Measurements from ENCODE around the gene TRIL.

TRIL gene

DNA sequence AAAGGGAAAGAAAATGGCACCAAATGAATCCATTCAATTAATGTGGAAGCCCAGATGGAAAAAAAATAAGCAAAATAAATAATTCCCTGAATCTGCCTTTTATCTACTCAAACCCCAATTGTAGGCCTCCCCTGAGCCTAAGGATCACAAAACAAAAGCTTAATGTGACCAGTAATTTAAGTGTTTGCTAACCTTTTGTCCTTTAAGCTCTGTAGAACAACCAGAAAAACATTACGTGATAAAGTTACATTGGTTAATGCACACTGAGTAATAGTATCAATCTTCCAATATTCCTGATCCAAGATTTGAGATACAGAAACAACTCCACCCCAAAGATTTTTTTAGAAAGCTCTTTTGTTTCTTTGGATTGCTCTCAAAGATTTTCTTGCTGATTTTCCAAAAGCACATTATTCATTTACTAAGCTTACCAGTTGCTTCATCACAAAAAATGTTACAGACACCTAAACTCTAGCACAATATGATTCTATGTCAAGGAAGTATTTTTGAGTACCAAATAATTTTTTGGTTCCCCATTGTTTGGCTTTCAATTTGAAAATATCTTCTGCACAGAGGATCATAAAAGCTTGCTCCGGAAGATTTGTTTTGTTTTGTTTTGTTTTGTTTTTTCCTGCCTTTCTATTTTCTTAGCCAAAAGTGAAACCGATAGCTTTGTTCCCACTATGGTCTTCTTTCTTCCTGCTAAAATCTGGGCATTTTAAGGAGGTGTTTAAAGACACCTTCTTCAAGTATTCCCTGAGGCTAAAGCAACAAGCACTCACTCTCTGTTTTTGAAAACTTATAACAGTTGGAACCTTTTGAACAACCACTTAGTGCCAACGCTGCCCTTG, 54.2 kb downstream of the TRIL start:
- Histone ChIP-seq H3K27ac (no peak overlapping the region), H3K36me3 (ENCODE audit: insufficient read depth) (no peaks in the 10 kb centered on the region), H3K4me2 (no peak overlapping the region), H3K4me1 (ENCODE audit: low read depth, poor library complexity, severe bottlenecking) (no peaks in the 10 kb centered on the region), H4K20me1 (ENCODE audit: insufficient read depth) (no peaks in the 10 kb centered on the region; the same call in 1 of the 2 replicates), H3K27me3 (ENCODE audit: insufficient read depth, low read depth) (no peaks in the 10 kb centered on the region), H3K4me3 (IDR thresholded peaks at IDR 0.05; ENCODE audit: insufficient read depth, low read depth, low read length) (no peak overlapping the region), H3K79me2 (ENCODE audit: insufficient read depth, low read depth) (no peaks in the 10 kb centered on the region), H2AFZ (ENCODE audit: low read depth) (no peak overlapping the region), H3K9ac (no peak overlapping the region)
- TF ChIP-seq, protein P1, sequence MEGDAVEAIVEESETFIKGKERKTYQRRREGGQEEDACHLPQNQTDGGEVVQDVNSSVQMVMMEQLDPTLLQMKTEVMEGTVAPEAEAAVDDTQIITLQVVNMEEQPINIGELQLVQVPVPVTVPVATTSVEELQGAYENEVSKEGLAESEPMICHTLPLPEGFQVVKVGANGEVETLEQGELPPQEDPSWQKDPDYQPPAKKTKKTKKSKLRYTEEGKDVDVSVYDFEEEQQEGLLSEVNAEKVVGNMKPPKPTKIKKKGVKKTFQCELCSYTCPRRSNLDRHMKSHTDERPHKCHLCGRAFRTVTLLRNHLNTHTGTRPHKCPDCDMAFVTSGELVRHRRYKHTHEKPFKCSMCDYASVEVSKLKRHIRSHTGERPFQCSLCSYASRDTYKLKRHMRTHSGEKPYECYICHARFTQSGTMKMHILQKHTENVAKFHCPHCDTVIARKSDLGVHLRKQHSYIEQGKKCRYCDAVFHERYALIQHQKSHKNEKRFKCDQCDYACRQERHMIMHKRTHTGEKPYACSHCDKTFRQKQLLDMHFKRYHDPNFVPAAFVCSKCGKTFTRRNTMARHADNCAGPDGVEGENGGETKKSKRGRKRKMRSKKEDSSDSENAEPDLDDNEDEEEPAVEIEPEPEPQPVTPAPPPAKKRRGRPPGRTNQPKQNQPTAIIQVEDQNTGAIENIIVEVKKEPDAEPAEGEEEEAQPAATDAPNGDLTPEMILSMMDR (conservative IDR thresholded peaks at IDR 0.05; ENCODE audit: low read depth, low read length), result no peak

All from KMS-11 (cell line).